ENCODE measurements around the gene GANAB.
"Not testable (repeated sequence)": the region's sequence is repeated elsewhere in the genome, so short reads cannot be mapped to it uniquely, and the experiment has no call there.

The GANAB gene
- total RNA-seq = 128 to 177 (median 155) reads per million in 4 donors

GRCh38 chr11:62645946-62646824 is at the start of gene GANAB:
GANAB (minus strand) TSS chr11:62646613; CDS start chr11:62646599, 14 bp downstream.
- peak; percentile 97 to 99 (median 98) for DNase-seq

GRCh38 chr11:62694455-62695167 is 48.2 kb upstream of the GANAB start:
- peak; percentile 47 to 75 (median 68) for DNase-seq

GRCh38 chr11:62693624-62694023 is 47.2 kb upstream of the GANAB start:
- not testable (repeated sequence) for DNase-seq

GRCh38 chr11:62689421-62690183 is 43.2 kb upstream of the GANAB start, which contains the start of gene LRRN4CL:
LRRN4CL (minus strand) TSS chr11:62689530; CDS start chr11:62688508, 1,022 bp downstream.
- DNase-seq = no peak

DNA sequence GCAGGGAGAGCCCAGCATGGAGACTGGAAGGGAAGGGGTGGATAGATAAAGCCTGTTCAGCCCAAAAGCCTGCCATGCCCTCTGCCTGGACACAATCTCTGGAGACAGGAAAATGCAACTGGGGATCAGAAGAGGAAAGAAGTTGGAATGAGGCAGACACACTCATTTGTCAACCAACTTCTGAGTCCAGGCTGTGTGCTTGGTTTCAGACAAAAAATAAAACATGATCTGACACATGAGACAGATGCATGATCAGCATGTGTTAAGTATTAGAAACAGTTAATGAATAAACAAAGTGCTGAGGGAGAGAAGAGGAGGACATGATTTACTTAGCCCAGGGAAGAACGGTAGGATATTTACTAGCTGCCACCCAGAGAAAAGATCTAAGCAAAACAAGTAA is 42.1 kb upstream of the GANAB start:
- DNase-seq = no peak

DNA sequence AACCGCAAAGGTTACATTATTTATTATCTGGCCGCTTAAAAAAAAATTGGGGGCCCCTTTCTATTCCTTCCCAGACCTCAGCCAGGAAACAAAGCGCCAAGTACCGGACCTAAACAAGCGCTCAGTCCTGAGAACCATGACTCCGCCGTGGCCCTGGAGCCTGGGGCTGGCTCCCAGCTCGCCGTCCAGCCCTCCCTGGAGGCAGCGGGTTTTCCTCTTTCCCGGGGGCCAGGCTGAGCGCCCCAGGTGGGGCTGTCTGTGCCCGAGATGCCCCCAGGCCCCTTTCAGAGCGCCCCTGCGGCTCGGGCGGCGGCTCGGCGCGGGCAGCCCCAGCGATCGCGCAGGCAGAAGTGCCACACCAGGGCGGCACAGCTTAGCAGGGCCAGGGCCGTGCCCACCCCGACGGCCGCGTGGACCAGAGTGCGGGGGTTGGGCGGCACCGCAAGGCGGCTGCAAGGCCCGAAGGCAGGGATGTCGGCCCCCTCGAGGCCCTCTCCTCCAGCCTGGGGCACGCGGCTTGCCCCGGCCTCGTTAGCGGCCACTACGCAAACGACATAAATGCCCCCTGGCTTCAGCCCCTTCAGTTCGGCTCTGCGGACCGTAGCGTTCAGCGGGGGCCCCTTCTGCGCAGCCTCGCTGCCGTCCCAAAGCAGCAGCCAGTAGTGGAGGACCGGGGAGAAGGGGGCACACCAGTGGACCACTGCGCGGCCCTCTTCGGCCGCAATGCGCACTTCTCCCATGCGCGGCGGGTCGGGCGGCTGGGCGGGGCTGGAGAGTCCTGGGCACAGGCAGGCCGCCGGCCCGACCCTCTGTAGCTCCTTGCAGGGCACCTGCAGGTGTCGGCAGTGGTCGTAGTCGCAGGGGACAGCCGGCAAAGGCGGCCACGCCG is 41.3 kb upstream of the GANAB start:
- no peak for DNase-seq

- no peak for DNase-seq
Measured at GRCh38 chr11:62682518-62682917, 36.1 kb upstream of the GANAB start.

DNA sequence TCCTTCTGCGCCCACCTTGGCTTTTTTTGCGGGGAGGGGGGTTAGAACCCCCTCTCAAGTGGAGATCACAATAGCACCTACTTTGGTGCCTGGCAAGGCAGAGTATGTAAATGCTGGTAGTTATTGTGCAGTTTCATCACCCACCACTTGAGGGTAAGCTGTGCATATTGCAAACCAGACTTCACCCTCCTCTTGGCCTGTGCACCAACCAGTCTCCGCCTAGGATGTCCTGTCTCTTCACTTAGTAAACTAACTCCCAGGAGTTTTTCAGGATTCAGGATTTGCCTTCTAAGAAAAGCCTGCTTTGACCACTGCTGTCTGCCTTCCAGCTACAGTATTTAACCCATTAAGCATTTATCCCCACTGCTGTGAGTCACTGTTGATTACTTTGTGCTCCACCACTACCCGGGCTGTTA is 34.4 kb upstream of the GANAB start:
- DNase-seq = peak in 1 of 5 donors; percentile 67

GRCh38 chr11:62678770-62679696 is 32.6 kb upstream of the GANAB start, which contains the start of gene UBXN1:
UBXN1 (minus strand) TSS chr11:62679073; CDS start chr11:62678923, 150 bp downstream.
- DNase-seq = peak; percentile 70 to 83 (median 77)

- no peak for DNase-seq
Measured at GRCh38 chr11:62678433-62678769, 32.0 kb upstream of the GANAB start.

GRCh38 chr11:62677714-62678113 is 31.3 kb upstream of the GANAB start:
- DNase-seq = no peak

- no peak for DNase-seq
Measured at GRCh38 chr11:62677156-62677555, 30.7 kb upstream of the GANAB start.

- DNase-seq = no peak
Measured at GRCh38 chr11:62676698-62677097, 30.3 kb upstream of the GANAB start.

GRCh38 chr11:62675415-62675814 is 29.0 kb upstream of the GANAB start:
- not testable (repeated sequence) for DNase-seq

DNA sequence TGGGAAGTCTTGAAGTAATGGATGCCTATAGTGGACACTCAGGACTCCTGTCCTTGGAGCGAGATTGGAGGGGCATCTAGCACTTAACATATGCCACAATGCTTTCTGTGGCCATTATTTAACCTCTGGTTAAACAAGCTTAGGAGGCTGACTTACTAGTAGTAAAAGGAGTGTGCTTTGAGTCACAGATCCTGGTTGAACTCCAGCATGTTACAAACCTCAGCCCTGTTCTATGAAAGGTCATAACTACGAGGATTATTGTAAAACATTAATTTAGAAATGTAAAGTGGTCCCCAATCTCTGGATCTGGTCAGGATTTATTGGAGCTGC is 26.7 kb upstream of the GANAB start:
- no peak for DNase-seq

- DNase-seq = peak; percentile 46 to 87 (median 61)
Measured at GRCh38 chr11:62671608-62672389, 25.4 kb upstream of the GANAB start, which contains the start of the genes LBHD1 and UQCC3. LBHD1 (minus strand) TSS chr11:62672267; CDS start chr11:62670031, 2,236 bp downstream. UQCC3 (plus strand) TSS chr11:62671673; CDS start chr11:62671746, 73 bp downstream.

- no peak for DNase-seq
Measured at GRCh38 chr11:62671236-62671607, 24.8 kb upstream of the GANAB start.

DNA sequence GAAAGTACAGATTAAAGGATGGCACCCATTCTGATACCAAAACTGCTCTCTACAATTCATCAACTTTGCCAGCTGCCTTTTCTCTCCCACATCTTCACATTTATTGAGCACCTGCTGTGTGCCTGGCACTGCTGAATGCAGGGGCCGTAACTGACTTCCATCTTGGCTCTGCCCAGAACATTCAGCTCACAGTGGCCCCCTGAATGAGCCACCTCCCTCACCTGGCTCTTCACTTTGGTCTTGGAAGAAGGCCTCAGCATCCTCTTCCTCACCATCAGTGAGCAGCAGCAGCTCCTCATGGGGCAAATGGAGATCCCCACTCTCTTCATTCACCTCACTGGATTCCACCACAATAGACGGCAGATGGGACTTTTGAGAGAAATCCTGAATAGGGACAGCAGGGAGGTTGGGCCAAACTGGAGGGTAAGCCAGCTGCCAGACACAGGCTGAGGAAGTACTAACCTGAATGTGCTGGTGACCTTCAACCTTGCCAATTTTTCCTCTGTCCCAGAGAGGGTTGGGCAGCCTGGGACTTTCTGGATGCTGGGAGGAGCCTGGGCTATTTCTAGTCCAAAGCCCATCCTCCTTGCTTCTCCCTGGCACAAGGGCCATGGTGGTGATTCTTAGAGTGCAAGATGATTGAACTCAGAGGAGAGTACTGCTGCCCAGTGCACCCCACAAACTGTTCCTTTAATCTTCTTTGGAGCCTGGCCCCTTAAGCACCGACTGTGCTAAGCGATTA is 23.2 kb upstream of the GANAB start:
- DNase-seq = no peak

GRCh38 chr11:62667460-62667859 is 21.0 kb upstream of the GANAB start:
- DNase-seq = no peak

Measured in T-helper 1 cell (primary cell).